GM23338 (cell line): Measurements from ENCODE around the gene DEFB116. TPM values are rescaled to one million over a fixed set of nuclear protein-coding genes. Genes with fewer than 3 reads are reported as not detected.

Source experiments
- ATAC-seq: fragments of 200-7000 bp; cut with Tn5 transposase; 3 replicates; pipeline ENCODE4 v1.9.1; 2020
- DNase-seq: peaks from one replicate; pipeline ENCODE4 v3.0.0-alpha.2; 2015; ENCODE audit warnings: low spot score
- H2AFZ ChIP-seq: fragments of 200-600 bp; sonication (generic); 2 replicates; pipeline ENCODE4 v1.8.0; 2016; ENCODE audit warnings: antibody characterized with exemption, mild to moderate bottlenecking, moderate library complexity
- H3F3A ChIP-seq: fragments of 200-600 bp; sonication (generic); replicated peaks from 2 replicates; pipeline ENCODE4 v1.8.0; 2017; ENCODE audit warnings: antibody characterized with exemption, mixed run types, low read depth
- H3K27ac ChIP-seq: fragments of 200-600 bp; sonication (generic); 2 replicates; pipeline ENCODE4 v1.6.1; 2016; ENCODE audit warnings: low read depth
- H3K27me3 ChIP-seq: fragments of 200-600 bp; sonication (generic); 2 replicates; pipeline ENCODE4 v1.8.0; 2016; ENCODE audit warnings: mild to moderate bottlenecking, mixed run types, moderate library complexity; ENCODE audit not compliant: insufficient read depth
- H3K36me3 ChIP-seq: fragments of 200-600 bp; sonication (generic); 2 replicates; pipeline ENCODE4 v1.8.0; 2016; ENCODE audit warnings: mild to moderate bottlenecking; ENCODE audit not compliant: insufficient read depth
- H3K4me1 ChIP-seq: fragments of 200-600 bp; sonication (generic); 2 replicates; pipeline ENCODE4 v1.8.0; 2016; ENCODE audit warnings: mild to moderate bottlenecking, moderate library complexity; ENCODE audit not compliant: insufficient read depth
- H3K4me2 ChIP-seq: fragments of 200-600 bp; sonication (generic); 2 replicates; pipeline ENCODE4 v1.7.1; 2017; ENCODE audit warnings: mixed run types
- H3K4me3 ChIP-seq: fragments of 200-600 bp; sonication (generic); 2 replicates; pipeline ENCODE4 v1.6.1; 2016; ENCODE audit warnings: mixed run types
- H3K79me2 ChIP-seq: fragments of 200-600 bp; sonication (generic); replicated peaks from 2 replicates; pipeline ENCODE4 v1.8.0; 2017; ENCODE audit warnings: mild to moderate bottlenecking; ENCODE audit not compliant: insufficient read depth
- H3K9me2 ChIP-seq: fragments of 200-600 bp; sonication (generic); 2 replicates; pipeline ENCODE4 v1.8.0; 2017; ENCODE audit not compliant: insufficient read depth
- H4K20me1 ChIP-seq: fragments of 200-600 bp; sonication (generic); replicated peaks from 2 replicates; pipeline ENCODE4 v1.8.0; 2017; ENCODE audit warnings: mild to moderate bottlenecking; ENCODE audit not compliant: insufficient read depth
- H3K27ac Mint-ChIP-seq: 2 replicates; pipeline ENCODE4 v1.8.0; 2020; ENCODE audit warnings: inconsistent platforms, mild to moderate bottlenecking, moderate library complexity, mixed read lengths
- H3K27me3 Mint-ChIP-seq: 3 replicates; pipeline ENCODE4 v1.8.0; 2022; ENCODE audit warnings: low read depth, mild to moderate bottlenecking, moderate library complexity, mixed read lengths, inconsistent platforms; ENCODE audit not compliant: insufficient read depth, poor library complexity
- H3K36me3 Mint-ChIP-seq: 3 replicates; pipeline ENCODE4 v1.8.0; 2021; ENCODE audit warnings: low read depth, mild to moderate bottlenecking, inconsistent platforms, moderate library complexity, mixed read lengths
- H3K4me1 Mint-ChIP-seq: 3 replicates; pipeline ENCODE4 v1.8.0; 2020; ENCODE audit warnings: mild to moderate bottlenecking, inconsistent platforms, mixed read lengths
- H3K4me3 Mint-ChIP-seq: 3 replicates; pipeline ENCODE4 v1.8.0; 2021; ENCODE audit warnings: moderate library complexity, mild to moderate bottlenecking, inconsistent platforms, mixed read lengths
- H3K9me3 Mint-ChIP-seq: 3 replicates; pipeline ENCODE4 v1.8.0; 2020; ENCODE audit warnings: moderate library complexity, mild to moderate bottlenecking, inconsistent platforms, mixed read lengths
- CREB1 ChIP-seq: fragments of 250-450 bp; sonication (Bioruptor Pico); IDR thresholded peaks from 2 replicates; pipeline ENCODE4 v1.5.0; 2020; ENCODE audit warnings: low read depth, mild to moderate bottlenecking, moderate library complexity
- EZH2 ChIP-seq: fragments of 200-600 bp; sonication (generic); IDR thresholded peaks from one replicate; pipeline ENCODE4 v1.8.0; 2017; ENCODE audit warnings: antibody characterized with exemption, mild to moderate bottlenecking, low read depth; ENCODE audit not compliant: unreplicated experiment
- ZNF331 ChIP-seq: fragments of 250-450 bp; sonication (Bioruptor Pico); IDR thresholded peaks from 2 replicates; pipeline ENCODE4 v1.5.0; 2020; ENCODE audit warnings: low read depth, mild to moderate bottlenecking, moderate library complexity
- polyA plus RNA-seq: library from polyadenylated mRNA; unstranded; fragments of >200 nt; fragmentation: Nextera tagmentation; extraction: Ambion mirVana; gene quantifications from 2 replicates; pipeline ENCODE4 v1.2.1, GENCODE V29; 2016
- total RNA-seq: library from RNA; depleted of rRNA; stranded (reverse); fragments of >200 nt; shearing (Covaris generic); gene quantifications from 2 replicates; pipeline ENCODE4 v1.2.3, GENCODE V29; 2014
- TF ChIP-seq, protein P1 (sequence below): fragments of 250-450 bp; sonication (Bioruptor Pico); IDR thresholded peaks from 2 replicates; pipeline ENCODE4 v1.5.0; 2020; ENCODE audit warnings: mild to moderate bottlenecking, moderate library complexity
- TF ChIP-seq, protein P2 (sequence below): IDR thresholded peaks from 2 replicates; pipeline ENCODE4 v1.6.1; 2016; ENCODE audit warnings: antibody characterized with exemption

The DEFB116 gene
- total and polyA plus RNA-seq, 2 experiments from 2014 or later, result not detected

DNA sequence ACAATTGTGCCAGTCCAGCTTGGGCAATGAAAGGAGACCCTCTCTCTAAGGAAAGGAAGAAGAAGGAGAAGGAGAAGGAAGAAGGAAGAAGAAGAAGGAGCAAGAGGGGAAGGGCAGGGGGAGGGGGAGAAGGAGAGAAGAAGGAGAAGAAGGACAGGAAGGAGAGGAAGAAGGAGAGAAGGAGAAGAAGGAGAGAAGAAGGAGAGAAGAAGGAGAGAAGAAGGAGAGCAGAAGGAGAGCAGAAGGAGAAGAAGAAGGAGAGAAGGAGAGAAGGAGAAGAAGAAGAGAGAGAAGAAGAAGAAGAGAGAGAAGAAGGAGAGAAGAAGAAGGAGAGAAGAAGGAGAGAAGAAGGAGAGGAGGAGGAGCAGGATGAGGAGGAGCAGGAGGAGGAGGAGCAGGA, 22.5 kb upstream of the DEFB116 start:
- peaks cover 25% of the 10 kb centered on the region for H3K36me3 Mint-ChIP-seq
- Histone ChIP-seq H3K27me3 (no peaks in the 10 kb centered on the region), H3K36me3 (peaks cover 6% of the 10 kb centered on the region), H3K79me2 (no peaks in the 10 kb centered on the region), H4K20me1 (no peaks in the 10 kb centered on the region), H3K4me2 (no peak overlapping the region), H3K4me3 (no peak overlapping the region), H2AFZ (no peak overlapping the region), H3K9me2 (0 out of 2 replicates have a peak, but pooled peaks cover 5% of the 10 kb centered on the region), H3K4me1 (no peaks in the 10 kb centered on the region), H3K27ac (no peak overlapping the region), H3F3A (no peaks in the 10 kb centered on the region)
- no peaks in the 10 kb centered on the region for H3K4me1 Mint-ChIP-seq
- H3K9me3 Mint-ChIP-seq, result peaks cover 30% of the 10 kb centered on the region
- ATAC-seq (no peak), DNase-seq (no peak)
- no peak for TF ChIP-seq ZNF331 (CRISPR knock-in tag)
- TF ChIP-seq EZH2, result no peak
- TF ChIP-seq, protein P1, sequence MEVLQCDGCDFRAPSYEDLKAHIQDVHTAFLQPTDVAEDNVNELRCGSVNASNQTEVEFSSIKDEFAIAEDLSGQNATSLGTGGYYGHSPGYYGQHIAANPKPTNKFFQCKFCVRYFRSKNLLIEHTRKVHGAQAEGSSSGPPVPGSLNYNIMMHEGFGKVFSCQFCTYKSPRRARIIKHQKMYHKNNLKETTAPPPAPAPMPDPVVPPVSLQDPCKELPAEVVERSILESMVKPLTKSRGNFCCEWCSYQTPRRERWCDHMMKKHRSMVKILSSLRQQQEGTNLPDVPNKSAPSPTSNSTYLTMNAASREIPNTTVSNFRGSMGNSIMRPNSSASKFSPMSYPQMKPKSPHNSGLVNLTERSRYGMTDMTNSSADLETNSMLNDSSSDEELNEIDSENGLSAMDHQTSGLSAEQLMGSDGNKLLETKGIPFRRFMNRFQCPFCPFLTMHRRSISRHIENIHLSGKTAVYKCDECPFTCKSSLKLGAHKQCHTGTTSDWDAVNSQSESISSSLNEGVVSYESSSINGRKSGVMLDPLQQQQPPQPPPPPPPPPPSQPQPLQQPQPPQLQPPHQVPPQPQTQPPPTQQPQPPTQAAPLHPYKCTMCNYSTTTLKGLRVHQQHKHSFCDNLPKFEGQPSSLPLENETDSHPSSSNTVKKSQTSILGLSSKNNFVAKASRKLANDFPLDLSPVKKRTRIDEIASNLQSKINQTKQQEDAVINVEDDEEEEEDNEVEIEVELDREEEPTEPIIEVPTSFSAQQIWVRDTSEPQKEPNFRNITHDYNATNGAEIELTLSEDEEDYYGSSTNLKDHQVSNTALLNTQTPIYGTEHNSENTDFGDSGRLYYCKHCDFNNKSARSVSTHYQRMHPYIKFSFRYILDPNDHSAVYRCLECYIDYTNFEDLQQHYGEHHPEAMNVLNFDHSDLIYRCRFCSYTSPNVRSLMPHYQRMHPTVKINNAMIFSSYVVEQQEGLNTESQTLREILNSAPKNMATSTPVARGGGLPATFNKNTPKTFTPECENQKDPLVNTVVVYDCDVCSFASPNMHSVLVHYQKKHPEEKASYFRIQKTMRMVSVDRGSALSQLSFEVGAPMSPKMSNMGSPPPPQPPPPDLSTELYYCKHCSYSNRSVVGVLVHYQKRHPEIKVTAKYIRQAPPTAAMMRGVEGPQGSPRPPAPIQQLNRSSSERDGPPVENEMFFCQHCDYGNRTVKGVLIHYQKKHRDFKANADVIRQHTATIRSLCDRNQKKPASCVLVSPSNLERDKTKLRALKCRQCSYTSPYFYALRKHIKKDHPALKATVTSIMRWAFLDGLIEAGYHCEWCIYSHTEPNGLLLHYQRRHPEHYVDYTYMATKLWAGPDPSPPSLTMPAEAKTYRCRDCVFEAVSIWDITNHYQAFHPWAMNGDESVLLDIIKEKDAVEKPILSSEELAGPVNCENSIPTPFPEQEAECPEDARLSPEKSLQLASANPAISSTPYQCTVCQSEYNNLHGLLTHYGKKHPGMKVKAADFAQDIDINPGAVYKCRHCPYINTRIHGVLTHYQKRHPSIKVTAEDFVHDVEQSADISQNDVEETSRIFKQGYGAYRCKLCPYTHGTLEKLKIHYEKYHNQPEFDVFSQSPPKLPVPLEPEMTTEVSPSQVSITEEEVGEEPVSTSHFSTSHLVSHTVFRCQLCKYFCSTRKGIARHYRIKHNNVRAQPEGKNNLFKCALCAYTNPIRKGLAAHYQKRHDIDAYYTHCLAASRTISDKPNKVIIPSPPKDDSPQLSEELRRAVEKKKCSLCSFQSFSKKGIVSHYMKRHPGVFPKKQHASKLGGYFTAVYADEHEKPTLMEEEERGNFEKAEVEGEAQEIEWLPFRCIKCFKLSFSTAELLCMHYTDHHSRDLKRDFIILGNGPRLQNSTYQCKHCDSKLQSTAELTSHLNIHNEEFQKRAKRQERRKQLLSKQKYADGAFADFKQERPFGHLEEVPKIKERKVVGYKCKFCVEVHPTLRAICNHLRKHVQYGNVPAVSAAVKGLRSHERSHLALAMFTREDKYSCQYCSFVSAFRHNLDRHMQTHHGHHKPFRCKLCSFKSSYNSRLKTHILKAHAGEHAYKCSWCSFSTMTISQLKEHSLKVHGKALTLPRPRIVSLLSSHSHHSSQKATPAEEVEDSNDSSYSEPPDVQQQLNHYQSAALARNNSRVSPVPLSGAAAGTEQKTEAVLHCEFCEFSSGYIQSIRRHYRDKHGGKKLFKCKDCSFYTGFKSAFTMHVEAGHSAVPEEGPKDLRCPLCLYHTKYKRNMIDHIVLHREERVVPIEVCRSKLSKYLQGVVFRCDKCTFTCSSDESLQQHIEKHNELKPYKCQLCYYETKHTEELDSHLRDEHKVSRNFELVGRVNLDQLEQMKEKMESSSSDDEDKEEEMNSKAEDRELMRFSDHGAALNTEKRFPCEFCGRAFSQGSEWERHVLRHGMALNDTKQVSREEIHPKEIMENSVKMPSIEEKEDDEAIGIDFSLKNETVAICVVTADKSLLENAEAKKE (CRISPR knock-in tag), result no peak
- TF ChIP-seq, protein P2, sequence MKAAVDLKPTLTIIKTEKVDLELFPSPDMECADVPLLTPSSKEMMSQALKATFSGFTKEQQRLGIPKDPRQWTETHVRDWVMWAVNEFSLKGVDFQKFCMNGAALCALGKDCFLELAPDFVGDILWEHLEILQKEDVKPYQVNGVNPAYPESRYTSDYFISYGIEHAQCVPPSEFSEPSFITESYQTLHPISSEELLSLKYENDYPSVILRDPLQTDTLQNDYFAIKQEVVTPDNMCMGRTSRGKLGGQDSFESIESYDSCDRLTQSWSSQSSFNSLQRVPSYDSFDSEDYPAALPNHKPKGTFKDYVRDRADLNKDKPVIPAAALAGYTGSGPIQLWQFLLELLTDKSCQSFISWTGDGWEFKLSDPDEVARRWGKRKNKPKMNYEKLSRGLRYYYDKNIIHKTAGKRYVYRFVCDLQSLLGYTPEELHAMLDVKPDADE, result no peak
- no peak for TF ChIP-seq CREB1 (CRISPR knock-in tag)
- H3K27ac Mint-ChIP-seq, result no peak overlapping the region
- H3K27me3 Mint-ChIP-seq, result peaks cover 3% of the 10 kb centered on the region
- no peak overlapping the region for H3K4me3 Mint-ChIP-seq
